Loucy (cell line): Measurements from ENCODE around the gene TMED6.

ENCODE experiments used
- CTCF ChIP-seq: fragments of 200-600 bp; sonication (generic); conservative IDR thresholded peaks from 2 replicates; pipeline ENCODE4 v1.5.1; 2014; ENCODE audit warnings: mild to moderate bottlenecking, antibody characterized with exemption, low read length
- EZH2phosphoT487 ChIP-seq: fragments of 200-600 bp; IDR thresholded peaks from 2 replicates; pipeline ENCODE4 v1.6.1; 2018; ENCODE audit warnings: antibody characterized with exemption, mild to moderate bottlenecking, moderate library complexity, borderline replicate concordance

GRCh38 chr16:69395859-69396186, 44.2 kb upstream of the TMED6 start:
- TF ChIP-seq CTCF (0 out of 2 replicates have a peak, but pooled peaks have one; percentile 75), EZH2phosphoT487 (no peak)
